ENCODE measurements around the gene ZBBX.
"Not testable (repeated sequence)": the region's sequence is repeated elsewhere in the genome, so short reads cannot be mapped to it uniquely, and the experiment has no call there.

The ZBBX gene

DNA sequence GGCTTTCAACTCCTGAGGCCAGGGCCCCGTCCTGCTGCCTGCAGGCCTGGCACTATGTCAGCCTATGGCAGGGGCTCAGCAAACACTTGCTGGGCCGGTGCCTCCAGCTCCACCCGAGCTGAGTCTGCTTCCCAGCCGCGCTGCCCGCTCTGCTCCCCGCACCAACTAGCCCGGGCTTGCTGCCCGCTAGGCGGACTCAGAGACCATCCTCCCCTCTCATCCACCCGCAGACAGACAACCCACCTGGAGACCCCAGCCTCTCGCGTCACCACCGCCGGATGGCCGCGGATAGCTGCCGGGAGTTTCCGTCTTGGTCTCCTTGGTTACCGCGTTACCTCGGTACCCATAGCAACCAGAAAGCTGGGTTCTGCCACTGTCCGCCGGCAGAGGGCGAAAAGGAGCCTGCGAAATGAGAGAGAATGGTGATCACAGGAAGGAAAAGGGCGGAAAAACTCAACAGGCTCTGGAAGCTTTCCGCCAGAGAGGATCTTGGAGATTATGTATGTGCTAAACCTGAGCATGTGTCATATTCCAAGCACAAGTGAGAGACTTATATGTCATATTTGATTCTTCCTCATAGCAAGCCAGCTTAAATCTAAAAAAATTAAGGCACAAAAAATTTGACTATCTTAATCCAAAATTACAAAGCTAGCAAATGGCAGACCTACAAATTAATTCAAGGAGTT is at the start of gene ZBBX:
Gene ZBBX (minus strand): TSS at position 294 of the 686 bp plus-strand sequence. CDS start 7,396 bp downstream, outside the sequence.
- Histone ChIP-seq H3K27me3 (ENCODE audit: insufficient read depth, low read length) (no peaks in the 10 kb centered on the region), H3K4me1 (ENCODE audit: insufficient read depth, low read length) (peaks cover 2% of the 10 kb centered on the region; the same call in 1 of the 2 replicates), H3K9ac (ENCODE audit: low read depth, low read length) (peak within 1 kb of the TSS; percentile 29; the same call in 1 of the 2 replicates), H3K27ac (ENCODE audit: low read length) (no peak within 1 kb of the TSS), H3K4me3 (ENCODE audit: low read length) (peak within 1 kb of the TSS; percentile 72), H3K9me3 (ENCODE audit: insufficient read depth, low read depth, low read length) (no peaks in the 10 kb centered on the region), H3K36me3 (ENCODE audit: insufficient read depth, low read depth, low read length) (no peaks in the 10 kb centered on the region)

DNA sequence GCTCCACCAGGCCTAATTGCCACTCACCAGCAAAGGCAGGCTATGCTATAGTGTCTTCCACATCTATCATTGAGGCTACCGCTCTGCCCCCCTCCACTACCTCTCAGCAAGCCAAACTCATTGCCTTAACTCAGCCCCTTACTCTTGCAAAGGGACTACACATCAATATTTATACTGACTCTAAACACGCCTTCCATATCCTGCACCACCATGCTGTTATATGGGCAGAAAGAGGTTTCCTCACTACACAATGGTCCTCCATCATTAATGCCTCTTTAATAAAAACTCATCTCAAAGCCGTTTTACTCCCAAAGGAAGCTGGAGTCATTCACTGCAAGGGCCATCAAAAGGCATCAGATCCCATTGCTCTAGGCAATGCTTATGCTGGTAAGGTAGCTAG is 46.9 kb upstream of the ZBBX start:
- not testable (repeated sequence) for H3K27me3 ChIP-seq (ENCODE audit: insufficient read depth, low read length); H3K27ac ChIP-seq (ENCODE audit: low read length); H3K9ac ChIP-seq (ENCODE audit: low read depth, low read length); H3K36me3 ChIP-seq (ENCODE audit: insufficient read depth, low read depth, low read length); H3K4me1 ChIP-seq (ENCODE audit: insufficient read depth, low read length); H3K9me3 ChIP-seq (ENCODE audit: insufficient read depth, low read depth, low read length); H3K4me3 ChIP-seq (ENCODE audit: low read length)

DNA sequence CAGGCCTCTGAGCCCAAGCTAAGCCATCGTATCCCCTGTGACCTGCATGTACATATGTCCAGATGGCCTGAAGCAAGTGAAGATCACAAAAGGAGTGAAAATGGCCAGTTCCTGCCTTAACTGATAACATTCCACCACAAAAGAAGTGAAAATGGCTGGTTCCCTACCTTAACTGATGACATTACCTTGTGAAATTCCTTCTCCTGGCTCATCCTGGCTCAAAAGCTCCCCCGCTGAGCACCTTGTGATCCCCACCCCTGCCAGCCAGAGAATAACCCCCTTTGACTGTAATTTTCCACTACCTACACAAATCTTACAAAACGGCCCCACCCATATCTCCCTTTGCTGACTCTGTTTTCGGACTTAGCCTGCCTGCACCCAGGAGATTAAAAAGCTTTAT is 42.3 kb upstream of the ZBBX start:
- not testable (repeated sequence) for H3K27ac ChIP-seq (ENCODE audit: low read length); H3K4me3 ChIP-seq (ENCODE audit: low read length); H3K36me3 ChIP-seq (ENCODE audit: insufficient read depth, low read depth, low read length); H3K27me3 ChIP-seq (ENCODE audit: insufficient read depth, low read length); H3K9ac ChIP-seq (ENCODE audit: low read depth, low read length); H3K9me3 ChIP-seq (ENCODE audit: insufficient read depth, low read depth, low read length); H3K4me1 ChIP-seq (ENCODE audit: insufficient read depth, low read length)

- Histone ChIP-seq H3K4me3 (ENCODE audit: low read length) (no peak overlapping the region), H3K36me3 (ENCODE audit: insufficient read depth, low read depth, low read length) (no peaks in the 10 kb centered on the region), H3K9ac (ENCODE audit: low read depth, low read length) (no peak overlapping the region), H3K27ac (ENCODE audit: low read length) (no peak overlapping the region), H3K9me3 (ENCODE audit: insufficient read depth, low read depth, low read length) (no peaks in the 10 kb centered on the region), H3K27me3 (ENCODE audit: insufficient read depth, low read length) (no peaks in the 10 kb centered on the region), H3K4me1 (ENCODE audit: insufficient read depth, low read length) (no peaks in the 10 kb centered on the region)
Measured at GRCh38 chr3:167409611-167410010, 29.5 kb upstream of the ZBBX start.

DNA sequence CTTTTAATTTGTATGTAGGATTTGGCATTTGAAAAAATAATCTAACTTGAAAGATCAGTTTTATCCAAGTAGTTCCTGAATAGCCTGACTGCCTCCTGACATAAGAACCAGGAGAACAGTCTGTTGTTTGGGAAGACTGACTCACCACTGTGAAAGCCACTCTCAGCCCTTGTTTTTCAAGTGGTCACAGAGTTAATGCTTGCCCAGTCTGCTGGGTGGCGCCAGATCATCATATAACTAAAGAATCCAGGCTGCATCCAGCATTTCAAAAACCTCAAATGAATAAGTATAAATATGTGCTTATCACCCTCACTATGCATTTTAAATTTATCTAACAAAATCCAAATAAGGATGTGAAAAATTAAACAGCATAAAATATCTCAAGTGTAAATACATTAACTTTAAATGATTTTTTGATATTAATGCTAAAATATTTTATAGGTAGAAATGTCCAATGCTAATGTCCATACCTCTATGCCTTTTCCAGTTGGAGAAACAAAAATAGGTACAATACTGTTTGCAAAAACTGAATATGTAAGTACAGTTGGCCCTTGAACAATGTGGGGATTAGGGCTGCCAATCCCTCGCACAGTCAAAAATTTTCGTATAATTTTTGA is 26.9 kb upstream of the ZBBX start:
- Histone ChIP-seq H3K4me1 (ENCODE audit: insufficient read depth, low read length) (no peaks in the 10 kb centered on the region), H3K36me3 (ENCODE audit: insufficient read depth, low read depth, low read length) (no peaks in the 10 kb centered on the region), H3K27ac (ENCODE audit: low read length) (no peak overlapping the region), H3K9me3 (ENCODE audit: insufficient read depth, low read depth, low read length) (no peaks in the 10 kb centered on the region), H3K4me3 (ENCODE audit: low read length) (no peak overlapping the region), H3K27me3 (ENCODE audit: insufficient read depth, low read length) (no peaks in the 10 kb centered on the region), H3K9ac (ENCODE audit: low read depth, low read length) (no peak overlapping the region)

- H3K4me3 ChIP-seq (ENCODE audit: low read length), result no peak overlapping the region
Measured at GRCh38 chr3:167397826-167398225, 17.7 kb upstream of the ZBBX start.

GRCh38 chr3:167396075-167396474 is 16.0 kb upstream of the ZBBX start:
- Histone ChIP-seq H3K9ac (ENCODE audit: low read depth, low read length) (no peak overlapping the region), H3K27ac (ENCODE audit: low read length) (no peak overlapping the region), H3K36me3 (ENCODE audit: insufficient read depth, low read depth, low read length) (no peaks in the 10 kb centered on the region), H3K9me3 (ENCODE audit: insufficient read depth, low read depth, low read length) (no peaks in the 10 kb centered on the region), H3K4me3 (ENCODE audit: low read length) (0 out of 2 replicates have a peak overlapping the region, but pooled peaks have one; percentile 23), H3K27me3 (ENCODE audit: insufficient read depth, low read length) (no peaks in the 10 kb centered on the region), H3K4me1 (ENCODE audit: insufficient read depth, low read length) (peaks cover 15% of the 10 kb centered on the region; the same call in 1 of the 2 replicates)

More at GRCh38 chr3:167397826-167398225, 17.7 kb upstream of the ZBBX start:
- Histone ChIP-seq H3K4me1 (ENCODE audit: insufficient read depth, low read length) (peaks cover 15% of the 10 kb centered on the region; the same call in 1 of the 2 replicates), H3K27me3 (ENCODE audit: insufficient read depth, low read length) (no peaks in the 10 kb centered on the region), H3K36me3 (ENCODE audit: insufficient read depth, low read depth, low read length) (no peaks in the 10 kb centered on the region), H3K9me3 (ENCODE audit: insufficient read depth, low read depth, low read length) (no peaks in the 10 kb centered on the region), H3K9ac (ENCODE audit: low read depth, low read length) (no peak overlapping the region), H3K27ac (ENCODE audit: low read length) (no peak overlapping the region)

- H3K36me3 ChIP-seq (ENCODE audit: insufficient read depth, low read depth, low read length), result no peaks in the 10 kb centered on the region
- no peak overlapping the region for H3K27ac ChIP-seq (ENCODE audit: low read length)
- H3K9ac ChIP-seq (ENCODE audit: low read depth, low read length), result no peak overlapping the region
- no peak overlapping the region for H3K4me3 ChIP-seq (ENCODE audit: low read length)
- no peaks in the 10 kb centered on the region for H3K9me3 ChIP-seq (ENCODE audit: insufficient read depth, low read depth, low read length)
- H3K4me1 ChIP-seq (ENCODE audit: insufficient read depth, low read length), result peaks cover 15% of the 10 kb centered on the region; the same call in 1 of the 2 replicates
- H3K27me3 ChIP-seq (ENCODE audit: insufficient read depth, low read length), result no peaks in the 10 kb centered on the region
Measured at GRCh38 chr3:167394003-167394402, 13.9 kb upstream of the ZBBX start.

- no peak overlapping the region for H3K27ac ChIP-seq (ENCODE audit: low read length)
- no peak overlapping the region for H3K4me3 ChIP-seq (ENCODE audit: low read length)
- no peaks in the 10 kb centered on the region for H3K27me3 ChIP-seq (ENCODE audit: insufficient read depth, low read length)
- no peaks in the 10 kb centered on the region for H3K36me3 ChIP-seq (ENCODE audit: insufficient read depth, low read depth, low read length)
- no peak overlapping the region for H3K9ac ChIP-seq (ENCODE audit: low read depth, low read length)
- peaks cover 2% of the 10 kb centered on the region; the same call in 1 of the 2 replicates for H3K4me1 ChIP-seq (ENCODE audit: insufficient read depth, low read length)
- H3K9me3 ChIP-seq (ENCODE audit: insufficient read depth, low read depth, low read length), result no peaks in the 10 kb centered on the region
Measured at GRCh38 chr3:167382155-167382554, 2.1 kb upstream of the ZBBX start.

DNA sequence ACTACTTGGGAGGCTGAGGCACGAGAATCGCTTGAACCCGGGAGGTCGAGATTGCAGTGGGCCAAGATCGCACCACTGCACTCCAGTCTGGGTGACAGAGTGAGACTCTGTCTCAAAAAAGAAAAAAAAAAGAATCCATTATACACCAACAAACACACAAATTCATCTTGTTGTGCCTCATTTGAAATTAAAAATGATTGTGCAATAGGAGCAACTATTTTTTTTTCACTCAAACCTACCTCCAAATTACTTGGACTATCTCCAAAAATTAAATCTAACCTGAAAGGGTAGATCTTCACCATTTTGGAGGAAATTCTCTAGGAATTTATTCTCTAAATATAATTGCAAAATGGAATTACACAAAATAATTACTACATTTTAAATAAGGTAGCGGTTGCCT is 4.6 kb downstream of the ZBBX start:
- no peak overlapping the region for H3K9ac ChIP-seq (ENCODE audit: low read depth, low read length)
- H3K4me3 ChIP-seq (ENCODE audit: low read length), result no peak overlapping the region
- H3K9me3 ChIP-seq (ENCODE audit: insufficient read depth, low read depth, low read length), result no peaks in the 10 kb centered on the region
- no peaks in the 10 kb centered on the region for H3K27me3 ChIP-seq (ENCODE audit: insufficient read depth, low read length)
- no peaks in the 10 kb centered on the region for H3K36me3 ChIP-seq (ENCODE audit: insufficient read depth, low read depth, low read length)
- no peak overlapping the region for H3K27ac ChIP-seq (ENCODE audit: low read length)
- peaks cover 7% of the 10 kb centered on the region for H3K4me1 ChIP-seq (ENCODE audit: insufficient read depth, low read length)

- H3K27me3 ChIP-seq (ENCODE audit: insufficient read depth, low read length), result no peaks in the 10 kb centered on the region
- peaks cover 5% of the 10 kb centered on the region for H3K4me1 ChIP-seq (ENCODE audit: insufficient read depth, low read length)
- H3K9me3 ChIP-seq (ENCODE audit: insufficient read depth, low read depth, low read length), result no peaks in the 10 kb centered on the region
- H3K36me3 ChIP-seq (ENCODE audit: insufficient read depth, low read depth, low read length), result no peaks in the 10 kb centered on the region
- no peak overlapping the region for H3K27ac ChIP-seq (ENCODE audit: low read length)
- no peak overlapping the region for H3K4me3 ChIP-seq (ENCODE audit: low read length)
- no peak overlapping the region for H3K9ac ChIP-seq (ENCODE audit: low read depth, low read length)
Measured at GRCh38 chr3:167372138-167372537, 8.0 kb downstream of the ZBBX start.

GRCh38 chr3:167361948-167362347 is 18.1 kb downstream of the ZBBX start:
- no peak overlapping the region for H3K9ac ChIP-seq (ENCODE audit: low read depth, low read length)
- no peak overlapping the region for H3K27ac ChIP-seq (ENCODE audit: low read length)
- H3K4me1 ChIP-seq (ENCODE audit: insufficient read depth, low read length), result no peaks in the 10 kb centered on the region
- H3K27me3 ChIP-seq (ENCODE audit: insufficient read depth, low read length), result no peaks in the 10 kb centered on the region
- H3K36me3 ChIP-seq (ENCODE audit: insufficient read depth, low read depth, low read length), result no peaks in the 10 kb centered on the region
- no peak overlapping the region for H3K4me3 ChIP-seq (ENCODE audit: low read length)
- no peaks in the 10 kb centered on the region for H3K9me3 ChIP-seq (ENCODE audit: insufficient read depth, low read depth, low read length)

Measured in iPS-20b (cell line).